ENCODE results near the gene MAP1LC3B.
"Not testable (repeated sequence)": the region's sequence is repeated elsewhere in the genome, so short reads cannot be mapped to it uniquely, and the experiment has no call there.

Gene MAP1LC3B

DNA sequence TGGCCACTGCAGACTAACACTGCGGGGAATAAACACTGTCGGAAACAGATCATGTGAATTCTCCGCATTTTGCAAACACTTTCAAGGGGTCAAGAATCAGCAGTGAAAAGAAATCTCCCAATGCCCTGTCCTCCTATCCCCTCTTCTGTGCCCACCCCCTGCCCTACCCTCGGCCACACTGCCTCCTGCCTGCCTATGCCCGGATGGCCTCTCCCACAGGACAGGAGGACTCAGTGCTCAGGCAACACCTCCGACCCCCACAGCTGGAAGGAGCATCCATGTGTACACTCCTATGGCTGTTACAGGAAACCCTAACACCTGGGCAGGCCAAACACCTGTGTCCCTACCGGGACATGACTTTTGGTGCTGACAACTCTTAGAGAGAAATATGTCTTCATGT is 33.0 kb upstream of the MAP1LC3B start:
- DNase-seq (ENCODE audit: low spot score) (no peak), ATAC-seq (ENCODE audit: low read depth) (no peak)
- no peak overlapping the region for H3K27ac ChIP-seq (ENCODE audit: poor library complexity, severe bottlenecking)
- no peaks in the 10 kb centered on the region for H3K4me1 ChIP-seq (ENCODE audit: insufficient read depth, poor library complexity, severe bottlenecking)
- no peak for TF ChIP-seq CTCF (IDR thresholded peaks at IDR 0.05; ENCODE audit: poor library complexity, severe bottlenecking)
- no peaks in the 10 kb centered on the region for H3K27me3 ChIP-seq (ENCODE audit: insufficient read depth, poor library complexity, severe bottlenecking)
- H3K36me3 ChIP-seq (ENCODE audit: low read depth), result peaks cover 43% of the 10 kb centered on the region
- H3K4me3 ChIP-seq (ENCODE audit: severe bottlenecking), result no peak overlapping the region
- no peaks in the 10 kb centered on the region for H3K9me3 ChIP-seq (ENCODE audit: severe bottlenecking)

DNA sequence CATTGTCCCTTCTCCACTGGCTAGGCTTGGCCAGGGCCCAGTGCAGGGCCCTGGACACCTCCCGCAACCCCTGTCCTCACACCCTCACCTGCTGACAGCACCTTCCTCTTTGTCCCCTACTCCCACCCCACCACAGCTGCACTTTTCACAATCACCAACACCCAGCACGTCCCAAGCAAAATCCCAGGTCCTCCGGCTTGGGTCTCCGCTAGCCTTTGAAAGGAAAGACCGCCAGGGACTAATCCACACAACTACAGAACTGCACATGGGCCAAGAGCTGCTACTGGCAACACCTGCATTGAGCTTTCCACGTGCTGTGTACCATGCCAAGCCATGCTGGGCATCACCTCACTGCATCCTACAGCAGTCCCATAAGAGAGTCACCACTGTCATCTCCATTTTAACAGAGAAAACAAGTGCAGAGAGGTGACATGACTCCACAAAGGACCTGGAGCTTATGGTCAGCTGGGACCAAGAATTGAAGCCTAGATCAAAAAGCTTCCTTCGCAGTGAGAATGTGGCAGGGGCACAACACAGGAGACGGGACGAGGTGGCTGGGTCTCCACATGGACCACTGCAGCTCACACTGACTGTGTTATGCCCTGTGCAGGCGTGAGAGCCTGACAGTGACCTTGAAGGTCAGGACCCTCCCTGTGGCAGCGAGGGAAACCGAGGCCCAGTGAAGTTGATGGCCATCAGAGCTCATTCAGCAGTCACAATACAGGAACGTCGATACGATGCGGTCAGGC is 31.1 kb upstream of the MAP1LC3B start:
- no peak for TF ChIP-seq CTCF (IDR thresholded peaks at IDR 0.05; ENCODE audit: poor library complexity, severe bottlenecking)
- Histone ChIP-seq H3K9me3 (ENCODE audit: severe bottlenecking) (no peaks in the 10 kb centered on the region), H3K4me3 (ENCODE audit: severe bottlenecking) (no peak overlapping the region), H3K4me1 (ENCODE audit: insufficient read depth, poor library complexity, severe bottlenecking) (no peaks in the 10 kb centered on the region), H3K36me3 (ENCODE audit: low read depth) (peaks cover 45% of the 10 kb centered on the region), H3K27me3 (ENCODE audit: insufficient read depth, poor library complexity, severe bottlenecking) (no peaks in the 10 kb centered on the region), H3K27ac (ENCODE audit: poor library complexity, severe bottlenecking) (no peak overlapping the region)
- ATAC-seq (ENCODE audit: low read depth) (no peak), DNase-seq (ENCODE audit: low spot score) (no peak)

GRCh38 chr16:87361916-87362619 is 30.1 kb upstream of the MAP1LC3B start:
- H3K27me3 ChIP-seq (ENCODE audit: insufficient read depth, poor library complexity, severe bottlenecking), result no peaks in the 10 kb centered on the region
- DNase-seq (ENCODE audit: low spot score) (no peak), ATAC-seq (ENCODE audit: low read depth) (no peak)
- no peak for TF ChIP-seq CTCF (IDR thresholded peaks at IDR 0.05; ENCODE audit: poor library complexity, severe bottlenecking)
- H3K27ac ChIP-seq (ENCODE audit: poor library complexity, severe bottlenecking), result no peak overlapping the region
- H3K4me3 ChIP-seq (ENCODE audit: severe bottlenecking), result no peak overlapping the region
- no peaks in the 10 kb centered on the region for H3K4me1 ChIP-seq (ENCODE audit: insufficient read depth, poor library complexity, severe bottlenecking)
- no peaks in the 10 kb centered on the region for H3K9me3 ChIP-seq (ENCODE audit: severe bottlenecking)
- H3K36me3 ChIP-seq (ENCODE audit: low read depth), result peaks cover 51% of the 10 kb centered on the region

DNA sequence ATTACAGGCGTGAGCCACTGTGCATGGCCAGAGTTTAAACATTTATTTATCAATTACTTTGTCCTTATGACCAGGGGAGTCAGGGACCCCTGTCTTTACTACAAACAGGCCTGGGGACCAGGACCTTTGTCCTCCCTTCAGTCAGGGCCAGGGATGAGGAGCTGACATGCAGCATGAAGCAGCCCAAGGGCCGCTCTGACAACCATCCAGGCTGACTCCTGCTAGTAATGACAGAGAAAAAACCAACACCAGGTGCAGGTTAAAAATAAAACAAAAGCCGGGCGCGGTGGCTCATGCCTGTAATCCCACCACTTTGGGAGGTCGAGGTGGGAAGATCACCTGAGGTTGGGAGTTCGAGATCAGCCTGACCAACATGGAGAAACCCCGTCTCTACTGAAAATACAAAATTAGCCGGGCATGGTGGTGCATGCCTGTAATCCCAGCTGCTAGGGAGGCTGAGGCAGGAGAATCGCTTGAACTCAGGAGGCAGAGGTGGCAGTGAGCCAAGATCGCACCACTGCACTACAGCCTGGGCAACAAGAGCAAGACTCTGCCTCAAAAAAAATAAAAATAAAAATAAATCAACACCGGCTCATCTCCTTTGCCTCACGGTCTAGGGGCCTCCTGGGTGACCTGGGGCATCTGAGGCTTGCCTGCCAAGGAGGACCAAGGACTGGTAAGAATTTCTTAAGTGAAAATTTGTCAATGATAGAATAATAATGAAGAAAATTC is 29.1 kb upstream of the MAP1LC3B start:
- not testable (repeated sequence) for H3K4me3 ChIP-seq (ENCODE audit: severe bottlenecking); H3K27me3 ChIP-seq (ENCODE audit: insufficient read depth, poor library complexity, severe bottlenecking); H3K9me3 ChIP-seq (ENCODE audit: severe bottlenecking); H3K27ac ChIP-seq (ENCODE audit: poor library complexity, severe bottlenecking); H3K4me1 ChIP-seq (ENCODE audit: insufficient read depth, poor library complexity, severe bottlenecking); ATAC-seq (ENCODE audit: low read depth); DNase-seq (ENCODE audit: low spot score)
- peaks cover 47% of the 10 kb centered on the region for H3K36me3 ChIP-seq (ENCODE audit: low read depth)

- DNase-seq (ENCODE audit: low spot score), result no peak
- H3K4me1 ChIP-seq (ENCODE audit: insufficient read depth, poor library complexity, severe bottlenecking), result no peaks in the 10 kb centered on the region
- ATAC-seq (ENCODE audit: low read depth), result no peak
- peaks cover 40% of the 10 kb centered on the region for H3K36me3 ChIP-seq (ENCODE audit: low read depth)
- TF ChIP-seq CTCF (IDR thresholded peaks at IDR 0.05; ENCODE audit: poor library complexity, severe bottlenecking), result no peak
- no peaks in the 10 kb centered on the region for H3K9me3 ChIP-seq (ENCODE audit: severe bottlenecking)
- no peak overlapping the region for H3K27ac ChIP-seq (ENCODE audit: poor library complexity, severe bottlenecking)
- no peak overlapping the region for H3K4me3 ChIP-seq (ENCODE audit: severe bottlenecking)
- no peaks in the 10 kb centered on the region for H3K27me3 ChIP-seq (ENCODE audit: insufficient read depth, poor library complexity, severe bottlenecking)
Measured at GRCh38 chr16:87363771-87364455, 28.2 kb upstream of the MAP1LC3B start.
